Activated CD8-positive, alpha-beta memory T cell treated with anti-CD3 and anti-CD28 coated beads for 24 hours (primary cell): Measurements from ENCODE around the gene GRIA3.
"Not testable (repeated sequence)": the region's sequence is repeated elsewhere in the genome, so short reads cannot be mapped to it uniquely, and the experiment has no call there.

ENCODE experiments used
- DNase-seq: peaks from one replicate; pipeline ENCODE4 v3.0.0-alpha.2; 2020

GRIA3 gene

DNA sequence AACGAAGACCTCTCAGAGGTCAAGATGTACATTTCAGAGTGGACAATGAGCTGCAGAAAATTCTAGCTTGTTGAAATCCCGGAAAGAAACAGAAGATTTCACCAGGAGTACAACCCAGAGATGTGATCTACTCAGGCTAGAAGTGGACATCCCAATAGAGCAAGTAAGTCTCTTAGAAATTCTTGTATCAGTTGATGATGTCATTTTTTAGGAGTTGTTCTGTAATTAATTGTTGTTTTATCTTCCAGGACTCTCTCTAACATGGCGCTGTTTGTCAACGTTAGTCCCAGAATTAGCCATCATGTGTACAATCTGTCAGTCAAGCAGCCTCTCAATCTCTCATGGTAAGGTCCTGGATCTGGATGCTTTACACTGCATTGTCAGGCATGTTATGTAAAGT, 174.4 kb downstream of the GRIA3 start:
- no peak for DNase-seq

DNA sequence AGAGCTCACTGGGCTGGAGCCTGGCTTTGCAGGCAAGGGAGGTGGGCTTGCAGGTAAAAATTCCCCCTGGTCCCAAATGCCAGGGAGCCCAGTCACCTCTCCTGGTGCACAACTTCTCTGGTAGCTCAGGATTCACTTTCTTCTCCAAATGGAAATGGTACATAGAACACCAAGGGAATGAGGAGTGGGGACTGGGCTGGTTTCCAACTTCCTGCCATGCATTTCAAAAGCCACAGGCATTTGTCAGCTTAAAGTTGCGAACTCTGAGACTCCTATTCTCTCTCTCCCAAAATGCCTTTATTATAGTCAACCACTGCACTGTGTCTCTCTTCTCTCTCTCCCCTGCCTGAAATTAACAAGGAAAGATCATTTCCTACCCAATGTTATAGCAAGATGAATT, 177.3 kb downstream of the GRIA3 start:
- DNase-seq = no peak

DNA sequence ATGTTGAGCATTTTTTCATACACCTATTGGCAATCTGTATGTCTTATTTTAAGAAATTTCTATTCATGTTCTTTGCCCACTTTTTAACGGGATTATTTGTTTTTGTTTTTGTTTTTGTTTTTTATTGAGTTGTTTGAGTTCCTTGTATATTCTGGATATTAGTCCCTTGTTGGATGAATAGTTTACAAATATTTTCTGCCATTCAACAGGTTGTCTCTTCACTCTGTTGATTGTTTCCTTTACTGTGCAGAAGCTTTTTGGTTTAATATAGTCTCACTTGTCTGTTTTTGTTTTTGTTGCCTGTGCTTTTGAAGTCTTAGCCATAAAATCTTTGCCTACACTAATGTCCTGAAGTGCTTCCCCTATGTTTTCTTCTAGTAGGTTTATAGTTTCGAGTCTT, 202.1 kb downstream of the GRIA3 start:
- not testable (repeated sequence) for DNase-seq

DNA sequence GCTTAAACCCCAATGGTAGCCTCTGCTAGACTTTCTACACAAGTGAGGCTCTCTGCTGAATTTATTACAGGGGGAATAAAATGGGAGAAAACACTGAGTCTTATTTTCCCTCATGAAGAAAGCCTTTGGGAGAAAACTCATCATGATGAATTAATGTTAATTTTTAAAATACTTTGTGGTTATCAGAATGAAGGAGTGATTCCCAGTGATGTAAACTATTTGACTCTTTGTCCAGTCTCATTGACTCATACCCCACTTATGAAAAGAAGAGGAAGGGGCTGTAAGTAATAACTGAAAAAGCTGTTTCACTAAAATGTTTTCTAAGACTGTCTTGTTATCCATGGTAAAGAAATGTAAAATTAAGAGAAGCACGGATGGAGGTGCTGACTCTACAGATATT, 208.8 kb downstream of the GRIA3 start:
- DNase-seq = no peak

DNA sequence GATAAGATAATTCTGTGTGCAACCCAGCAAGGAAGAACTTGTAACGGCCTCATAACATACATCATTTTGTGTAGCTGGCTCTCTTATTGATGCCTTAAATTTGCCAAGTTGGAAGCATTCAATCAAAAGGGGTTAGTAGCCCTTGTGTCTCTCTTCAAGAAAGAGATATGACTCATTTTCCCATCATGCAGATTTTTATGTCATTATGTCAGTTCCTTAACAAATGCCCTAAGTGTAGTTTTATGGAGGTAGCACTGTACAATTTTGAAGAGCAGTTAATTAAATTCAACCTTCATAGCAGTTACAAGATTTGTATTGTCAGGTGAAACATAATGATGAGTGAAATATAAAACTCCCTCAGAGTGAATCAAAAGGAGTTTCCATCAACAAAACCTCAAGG, 215.6 kb downstream of the GRIA3 start:
- no peak for DNase-seq

DNA sequence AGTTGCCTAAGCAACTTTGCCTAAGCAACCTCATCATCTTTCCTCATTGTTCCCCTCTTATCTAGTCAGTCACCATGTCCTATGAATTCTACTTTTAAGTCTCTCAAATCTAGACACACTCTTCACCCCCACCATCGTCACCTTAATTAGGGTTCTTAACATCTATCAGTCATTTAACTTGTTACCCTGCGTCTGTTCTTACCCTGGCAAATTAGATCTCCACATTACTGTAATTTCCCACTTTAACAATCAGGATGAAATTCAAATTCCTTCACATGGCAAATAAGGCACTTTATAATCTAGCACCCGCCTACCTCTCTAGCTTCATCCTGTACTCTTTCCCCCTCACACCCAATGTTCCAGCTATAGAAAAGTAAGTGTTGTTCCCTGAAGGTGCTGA, 221.2 kb downstream of the GRIA3 start:
- no peak for DNase-seq

DNA sequence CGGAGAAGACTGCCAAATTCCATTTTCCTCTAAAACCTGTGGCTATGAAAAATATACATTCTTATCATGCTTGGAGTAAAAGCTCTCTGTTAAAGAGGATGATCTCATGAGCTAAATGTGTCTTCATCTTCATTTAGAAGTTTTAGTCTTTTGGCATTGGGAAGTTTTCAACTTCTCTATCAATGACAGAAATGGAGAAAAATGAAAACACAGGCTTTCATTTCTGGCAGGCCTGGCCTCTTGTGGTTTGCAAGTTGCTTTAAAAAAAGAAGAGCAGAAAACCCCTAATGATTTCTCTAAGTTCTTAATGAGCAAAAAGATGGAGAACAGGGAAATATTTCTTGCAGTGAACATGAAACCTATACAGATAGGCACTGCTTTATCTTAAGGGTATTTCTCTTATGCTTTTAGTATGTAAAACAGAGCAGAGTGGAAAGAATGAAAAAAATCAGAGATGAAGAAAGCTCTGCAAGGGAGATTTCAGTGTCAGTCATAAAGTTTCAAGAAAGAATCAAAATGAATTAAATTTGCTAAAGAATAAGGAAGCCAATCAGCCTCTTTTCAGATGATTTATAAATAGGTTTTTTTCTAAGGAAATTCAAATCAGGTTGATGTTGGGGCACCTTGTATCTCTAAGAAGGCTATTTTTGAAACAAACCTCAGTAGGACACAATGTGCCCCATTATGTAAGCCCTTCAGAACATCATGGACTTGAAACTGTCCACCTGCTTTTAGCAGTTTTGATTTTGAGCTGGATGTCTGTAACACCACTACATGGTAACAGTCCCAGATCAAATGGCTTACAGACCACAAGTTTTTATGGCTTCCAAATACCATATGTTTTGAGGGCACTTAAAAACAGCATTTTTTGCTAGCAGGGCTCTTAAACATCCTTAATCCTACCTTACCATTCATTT, 225.0 kb downstream of the GRIA3 start:
- DNase-seq = no peak

DNA sequence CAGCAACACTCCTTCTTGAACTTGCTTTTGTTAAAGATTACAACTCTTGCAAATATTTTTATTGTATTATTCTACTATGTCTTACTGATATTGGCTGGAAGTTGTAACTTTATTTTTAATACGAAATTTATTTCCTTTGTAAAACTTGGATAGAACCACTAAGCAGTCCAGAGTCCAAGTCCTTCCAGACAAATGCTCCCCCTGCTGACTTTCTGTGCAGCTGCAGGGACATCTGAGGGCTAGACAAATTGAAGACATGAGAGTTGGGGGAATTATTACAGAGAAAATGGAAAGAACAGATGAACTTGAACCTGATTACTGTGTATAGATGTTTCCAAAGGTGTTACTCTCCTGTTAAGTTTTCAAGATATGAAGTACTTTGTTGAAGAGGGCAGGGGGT, 238.8 kb downstream of the GRIA3 start:
- no peak for DNase-seq

DNA sequence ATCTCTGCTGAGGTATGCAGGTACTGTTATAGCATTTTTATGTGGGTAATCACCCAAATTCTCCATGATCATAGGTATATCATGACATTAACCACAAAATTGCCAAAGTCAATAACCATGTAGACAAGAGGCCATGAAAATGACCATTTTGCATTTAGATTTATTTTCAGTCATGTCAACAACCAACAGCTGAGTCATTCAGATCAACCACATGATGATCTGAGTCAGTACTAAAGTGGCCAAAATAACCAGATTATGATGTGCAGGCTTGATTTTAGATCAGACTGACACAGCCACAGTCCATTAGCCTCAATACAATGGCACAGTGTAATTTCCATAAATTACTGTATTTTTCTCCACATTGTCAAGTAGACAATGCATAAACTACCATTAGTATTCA, 240.5 kb downstream of the GRIA3 start:
- DNase-seq = no peak

DNA sequence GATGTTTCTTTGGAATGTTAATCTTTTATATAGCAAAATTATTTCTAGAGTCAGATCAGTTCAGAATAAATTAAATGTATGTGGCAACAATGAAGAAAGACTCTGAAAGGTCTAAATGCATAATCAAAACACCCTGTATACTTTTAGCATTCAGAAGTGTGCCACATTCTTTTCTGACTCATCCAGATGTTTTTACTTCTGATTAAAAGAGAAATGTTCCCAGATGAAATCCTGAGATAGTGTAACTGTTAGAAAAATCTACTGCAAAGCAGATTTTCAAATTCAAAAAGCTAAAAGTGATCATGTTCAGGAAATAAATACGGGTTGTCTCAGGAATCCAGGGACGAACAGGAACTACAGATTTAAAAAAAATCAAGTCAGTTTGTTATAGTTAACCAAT, 241.4 kb downstream of the GRIA3 start:
- DNase-seq = no peak

DNA sequence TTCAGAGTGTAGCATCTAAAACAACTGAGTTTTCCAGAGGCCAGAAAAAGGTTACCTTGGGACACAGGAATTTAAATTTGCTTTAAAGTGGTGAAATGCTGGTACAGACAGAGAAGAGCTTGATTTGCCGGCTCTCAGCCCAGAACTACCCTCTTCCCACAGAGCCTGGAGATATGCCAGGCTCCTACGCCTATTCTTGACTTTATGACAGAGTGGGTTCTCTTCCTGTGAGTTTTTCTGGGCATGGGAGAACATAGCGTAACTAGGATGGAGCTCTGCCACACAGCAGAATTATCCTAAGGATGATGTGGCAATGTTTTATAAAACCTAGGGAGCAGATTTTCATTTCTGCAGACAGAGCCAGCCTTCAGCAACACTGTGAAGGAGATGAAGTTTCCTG, 241.8 kb downstream of the GRIA3 start:
- no peak for DNase-seq

DNA sequence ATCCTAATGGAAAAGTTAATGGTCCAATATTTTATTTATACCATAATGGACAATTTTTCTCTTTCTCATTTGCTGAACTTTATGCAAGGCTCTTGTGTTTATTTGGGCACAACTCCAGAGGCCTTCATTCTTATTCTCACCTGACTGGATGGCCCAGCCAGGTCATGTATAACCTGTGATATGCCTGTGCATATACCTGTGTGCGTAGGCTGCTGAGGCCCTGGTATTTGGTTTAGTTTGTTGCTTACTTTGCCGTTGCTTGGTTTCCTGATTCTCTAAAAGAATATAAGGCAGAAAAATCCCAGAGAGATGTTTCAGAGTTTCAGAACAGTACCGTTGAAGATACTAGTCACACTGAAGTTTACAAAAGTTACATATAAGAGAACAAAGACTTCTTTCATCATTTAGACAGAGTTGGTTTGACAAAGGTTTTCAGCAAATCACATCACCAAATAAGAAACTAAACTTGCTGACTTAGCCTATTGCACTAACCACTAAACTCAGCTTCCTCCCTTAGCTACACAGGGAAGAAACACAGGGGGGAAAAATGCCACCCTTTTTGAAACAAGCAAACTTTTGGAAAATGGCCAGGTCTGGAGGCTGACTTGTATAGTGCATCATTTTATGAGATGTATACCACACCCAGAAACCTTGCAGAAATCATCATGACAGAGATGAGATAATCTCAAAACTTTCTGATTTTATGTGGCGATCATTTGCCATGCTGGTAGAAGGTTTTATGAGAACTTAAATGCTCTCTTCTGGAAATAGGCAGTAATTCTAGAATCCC, 248.5 kb downstream of the GRIA3 start:
- DNase-seq = no peak

DNA sequence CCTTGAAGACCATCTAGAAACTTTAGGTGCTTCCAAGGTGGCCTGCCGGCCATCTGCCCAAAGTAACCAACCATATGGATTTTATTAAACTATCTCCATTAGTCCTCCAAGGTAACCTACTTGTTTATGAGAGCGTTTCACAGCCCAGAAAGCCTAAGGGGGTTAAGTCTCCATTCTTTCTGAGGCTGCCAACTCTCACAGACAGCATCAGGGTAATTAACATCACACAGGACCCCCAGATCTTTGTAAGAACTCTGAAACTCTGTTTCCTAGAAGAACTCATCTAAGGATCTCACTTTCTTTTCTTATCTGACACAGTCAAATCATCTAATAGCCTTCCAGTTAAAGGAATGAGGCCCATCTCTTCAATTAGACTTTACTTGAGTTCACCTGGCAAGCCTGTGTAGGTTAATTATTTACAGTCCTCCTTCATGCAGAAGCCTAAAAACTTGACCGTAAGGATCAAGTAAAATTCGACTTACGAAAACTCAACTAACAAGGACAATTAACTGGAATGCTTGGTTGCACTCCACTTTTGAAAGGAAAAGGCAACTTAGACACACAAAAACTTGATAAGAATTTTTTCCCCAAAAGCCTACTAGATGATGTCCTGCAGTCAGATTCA, 252.5 kb downstream of the GRIA3 start:
- DNase-seq = no peak

DNA sequence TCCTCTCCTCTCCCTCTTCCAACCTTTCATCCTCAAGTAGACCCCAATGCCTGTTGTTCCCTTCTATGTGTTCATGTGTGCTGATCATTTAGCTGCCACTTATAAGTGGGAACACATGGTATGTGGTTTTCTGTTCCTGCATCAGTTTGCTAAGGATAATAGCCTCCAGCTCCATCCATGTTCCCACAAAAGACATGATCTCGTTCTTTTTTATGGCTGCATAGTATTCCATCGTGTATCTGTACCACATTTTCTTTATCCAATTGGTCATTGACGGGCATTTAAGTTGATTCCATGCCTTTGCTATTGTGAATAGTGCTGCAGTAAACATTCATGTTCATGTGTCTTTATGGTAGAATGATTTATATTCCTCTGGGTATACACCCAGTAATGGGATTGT, 255.8 kb downstream of the GRIA3 start:
- DNase-seq = not testable (repeated sequence)

DNA sequence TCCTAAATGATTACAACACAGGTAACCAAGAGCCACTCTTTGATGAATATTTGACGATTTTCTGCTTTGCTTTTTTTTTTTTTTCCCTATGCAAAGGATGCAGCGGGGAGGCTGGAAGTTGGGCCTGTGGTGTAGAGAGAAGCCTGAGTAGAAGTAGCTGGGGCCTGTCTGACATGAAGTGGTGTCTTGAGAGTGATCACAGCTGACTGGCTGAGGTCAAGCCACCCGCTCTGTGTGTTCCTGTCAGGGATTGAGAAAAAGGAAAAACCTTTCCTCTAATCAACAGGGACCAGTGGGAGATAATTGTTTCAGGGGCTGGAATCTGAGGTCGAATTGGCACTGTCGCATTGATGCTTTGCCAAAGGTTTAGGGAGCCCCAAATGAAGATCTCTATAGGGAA, 258.7 kb downstream of the GRIA3 start:
- no peak for DNase-seq

DNA sequence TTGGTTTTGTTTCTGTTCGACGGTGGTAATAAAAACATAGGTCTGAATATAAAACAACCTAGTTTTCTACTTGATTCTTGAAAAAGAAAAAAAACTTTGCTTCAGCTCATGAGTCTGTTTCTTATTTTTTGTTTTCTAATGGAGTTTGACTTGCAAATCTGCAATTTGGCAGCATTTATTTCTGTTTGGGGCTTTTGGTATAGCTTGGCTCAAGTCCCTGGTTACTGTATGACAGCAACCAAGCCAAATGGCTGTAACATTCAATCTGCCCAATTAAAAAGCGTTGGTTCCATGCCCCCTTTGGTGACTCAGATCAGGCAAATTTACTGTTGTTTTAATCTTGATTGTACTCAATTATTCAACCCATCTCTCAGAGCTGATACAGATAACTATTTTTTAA, 263.4 kb downstream of the GRIA3 start:
- no peak for DNase-seq

DNA sequence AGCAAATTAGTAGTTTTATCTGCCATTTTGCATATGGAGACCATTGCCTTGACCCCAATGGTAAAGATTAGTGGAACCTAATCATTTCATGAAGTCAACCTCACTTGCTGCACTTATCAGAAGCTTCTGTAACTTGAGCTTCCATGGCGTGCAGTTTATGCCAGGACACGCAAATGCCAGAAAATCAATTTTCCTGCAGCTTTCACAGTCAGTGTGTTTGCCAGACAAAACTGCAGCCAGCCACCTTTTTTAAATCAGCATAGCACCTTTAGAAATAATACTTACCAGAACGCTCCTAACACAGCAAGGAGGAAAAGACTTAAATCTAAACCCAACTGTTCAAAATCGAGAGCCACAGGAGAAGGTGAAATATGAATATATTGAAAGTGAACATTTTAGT, 265.3 kb downstream of the GRIA3 start:
- DNase-seq = no peak

DNA sequence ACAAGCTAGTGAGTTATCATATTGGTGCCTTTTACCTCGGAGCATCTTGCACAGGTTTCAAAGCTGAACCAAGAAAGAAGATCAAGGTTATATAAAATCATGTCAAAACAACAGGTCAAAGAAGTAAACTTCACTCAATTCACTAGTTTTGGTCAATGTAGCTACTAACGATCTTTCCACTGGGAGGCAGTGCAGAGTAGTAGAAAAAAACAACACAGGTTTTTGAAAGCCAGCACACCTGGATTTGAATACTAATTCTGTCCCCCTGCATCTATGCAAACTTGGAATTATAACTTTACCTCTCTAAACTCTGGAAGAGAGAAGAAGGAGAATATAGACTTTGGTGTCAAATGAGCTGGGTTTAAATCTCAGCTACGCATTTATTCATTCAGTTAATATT, 266.1 kb downstream of the GRIA3 start:
- no peak for DNase-seq

DNA sequence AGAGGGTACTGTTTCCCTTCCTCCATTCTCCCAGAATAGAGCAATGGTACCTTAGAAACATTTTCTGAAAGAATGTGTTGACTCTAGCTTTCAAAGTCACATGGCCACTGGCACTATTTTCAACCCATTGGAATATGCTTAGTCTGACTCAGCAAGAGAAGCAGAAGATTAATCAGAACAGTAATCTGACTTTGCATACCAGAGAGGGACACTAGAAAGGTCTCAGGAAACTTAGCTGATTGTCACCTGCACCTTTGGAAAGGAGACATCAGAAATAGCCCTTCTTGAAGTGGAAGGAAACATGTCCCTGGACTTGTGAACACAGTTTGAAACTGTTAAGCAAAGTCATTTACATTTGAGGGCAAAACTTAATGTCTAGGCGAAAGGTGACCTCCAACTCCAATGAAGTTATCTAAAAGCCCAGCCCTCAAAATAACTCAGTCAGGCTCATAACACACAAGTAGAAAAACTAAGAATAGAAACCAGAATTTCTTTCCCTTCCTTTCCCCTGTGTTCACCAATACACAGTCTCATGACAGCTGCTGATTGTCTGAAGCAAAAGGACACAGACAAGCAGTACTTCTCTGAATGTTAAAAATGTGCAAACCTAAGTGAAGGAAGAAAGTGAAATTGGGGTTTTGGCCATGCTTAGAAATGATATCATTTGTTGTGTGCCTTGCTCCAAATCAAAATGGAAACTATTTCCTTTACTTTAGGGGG, 270.8 kb downstream of the GRIA3 start:
- no peak for DNase-seq

DNA sequence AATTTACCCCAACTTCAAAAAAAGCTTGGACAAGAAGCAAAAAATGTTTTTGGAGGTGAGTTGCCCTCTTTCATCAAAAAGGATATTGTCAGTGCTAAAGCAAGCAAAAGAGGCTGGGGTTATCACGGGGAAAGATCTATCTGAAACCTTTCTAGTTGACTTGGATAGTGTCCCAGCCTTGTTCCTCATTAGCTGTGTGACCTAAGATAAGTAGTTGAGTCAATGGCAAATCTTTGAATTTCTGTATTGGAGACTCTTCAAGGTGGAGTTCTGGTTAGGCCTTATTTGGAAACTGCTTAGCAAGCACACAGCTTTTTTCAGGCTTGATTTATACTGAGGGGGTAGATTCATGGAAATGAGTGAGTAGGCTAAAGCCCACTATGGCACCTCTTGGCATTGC, 271.6 kb downstream of the GRIA3 start:
- DNase-seq = no peak

DNA sequence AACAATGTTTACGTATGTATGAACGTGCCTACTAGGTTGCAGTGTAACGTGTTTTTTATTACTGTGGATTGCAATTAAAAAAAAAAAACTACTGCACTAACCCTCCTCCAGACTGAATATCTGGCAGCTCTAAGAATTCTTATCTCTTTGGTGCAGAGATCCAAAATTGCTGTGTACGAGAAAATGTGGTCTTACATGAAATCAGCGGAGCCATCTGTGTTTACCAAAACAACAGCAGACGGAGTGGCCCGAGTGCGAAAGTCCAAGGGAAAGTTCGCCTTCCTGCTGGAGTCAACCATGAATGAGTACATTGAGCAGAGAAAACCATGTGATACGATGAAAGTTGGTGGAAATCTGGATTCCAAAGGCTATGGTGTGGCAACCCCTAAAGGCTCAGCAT, 280.6 kb downstream of the GRIA3 start:
- DNase-seq = no peak

DNA sequence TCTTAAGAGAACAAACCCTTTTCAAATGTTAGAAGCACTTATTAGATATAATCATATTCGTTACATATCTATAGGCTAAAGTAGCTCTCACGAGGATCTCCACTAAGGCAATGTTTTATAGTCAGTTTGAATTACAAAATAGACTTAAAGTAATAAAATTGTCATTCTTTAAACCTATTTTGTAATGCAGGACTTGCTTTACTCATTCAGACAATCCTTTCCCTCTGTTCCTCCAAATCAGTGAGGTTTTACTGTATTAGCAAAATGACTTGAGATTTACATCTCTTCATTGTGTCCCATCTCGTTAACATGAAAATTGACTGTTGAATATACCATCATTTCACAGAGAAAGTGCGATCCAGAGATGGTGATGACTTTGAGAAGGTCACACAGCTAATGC, 284.4 kb downstream of the GRIA3 start:
- no peak for DNase-seq

DNA sequence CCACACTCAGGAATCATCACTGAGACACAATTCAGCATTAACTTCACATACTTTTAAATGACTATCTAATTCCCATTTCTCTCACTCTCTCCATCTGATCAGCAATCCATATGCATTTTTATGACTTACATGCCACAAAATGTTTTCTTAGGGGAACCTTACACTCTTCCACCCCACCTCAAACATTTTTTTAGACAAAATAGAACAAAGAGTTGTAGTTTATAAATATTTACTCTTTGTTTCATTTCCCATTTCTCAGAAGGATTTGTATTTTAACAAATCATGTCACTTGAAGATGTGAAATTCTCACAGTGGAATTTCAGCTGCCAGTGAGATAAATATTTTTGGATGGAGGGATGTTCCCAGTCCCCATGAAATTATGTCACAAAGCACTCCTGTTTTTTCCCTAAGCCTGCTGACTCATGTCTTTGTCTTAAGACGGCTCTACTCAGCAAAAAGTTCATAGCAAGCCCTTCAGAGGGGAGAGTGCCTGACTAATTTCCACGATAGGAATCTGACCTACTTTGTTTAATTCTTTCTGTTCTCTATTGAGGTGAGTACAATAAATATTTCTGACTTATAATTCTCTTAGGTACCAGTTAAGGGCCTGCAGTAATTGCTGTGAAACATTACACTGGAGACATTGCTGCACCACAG, 291.1 kb downstream of the GRIA3 start:
- no peak for DNase-seq
